Measurements from ENCODE around the gene FCRLB.
"Not testable (repeated sequence)": the region's sequence is repeated elsewhere in the genome, so short reads cannot be mapped to it uniquely, and the experiment has no call there.

Gene FCRLB

DNA sequence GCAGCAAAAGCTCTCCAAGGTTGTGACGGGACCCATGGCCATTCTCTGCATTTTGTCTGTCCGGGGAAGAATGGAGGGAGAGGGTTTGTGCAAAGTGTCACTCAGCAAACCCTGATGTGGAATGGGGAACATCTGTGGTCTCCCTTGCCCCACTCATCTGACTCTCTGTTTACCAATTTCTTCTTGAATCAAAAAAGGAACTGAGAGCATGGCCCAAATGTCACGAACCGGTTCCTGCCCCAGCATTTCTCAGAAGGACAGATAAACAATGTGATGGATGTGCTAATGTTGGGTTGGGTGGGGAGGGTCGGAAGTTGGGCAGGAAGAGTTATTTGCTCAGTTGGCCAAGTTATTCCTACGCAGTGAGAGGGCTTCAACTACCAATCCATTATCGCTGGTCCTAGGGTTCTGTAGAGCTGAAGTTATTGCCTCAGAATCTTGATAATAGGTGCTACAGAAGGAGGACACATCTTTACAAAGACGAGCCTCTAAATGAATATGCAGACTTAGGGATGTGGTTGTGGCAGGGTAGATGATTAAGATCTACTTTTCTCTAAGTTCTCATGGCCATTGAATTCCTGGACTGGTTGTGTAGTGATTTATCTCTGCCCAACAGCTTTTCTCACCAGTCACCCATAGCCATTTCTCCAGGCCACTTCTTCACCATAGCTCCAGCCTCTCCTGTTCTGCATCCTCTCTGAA lies 18.7 kb downstream of the FCRLB start:
- no peak for DNase-seq (ENCODE audit: low read depth in 1 of 2, low spot score in 1 of 2)

DNA sequence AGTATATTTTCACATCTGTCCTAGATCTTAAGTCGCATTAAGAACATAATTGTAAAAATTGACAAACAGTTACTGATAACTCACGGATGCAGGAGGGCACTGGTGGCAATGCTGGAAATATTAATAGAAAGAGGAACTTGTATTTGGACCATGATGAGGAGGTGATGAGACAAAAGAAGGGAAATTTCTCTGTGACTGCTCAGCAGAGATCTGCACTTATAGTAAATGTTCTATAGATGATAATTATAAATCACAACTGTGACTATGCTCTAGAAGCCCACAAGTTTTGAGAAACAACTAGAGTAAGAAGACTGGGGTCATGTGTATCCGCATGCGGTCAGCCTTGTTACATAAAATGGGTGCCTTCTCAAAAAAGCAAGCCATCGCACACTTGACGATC lies 19.6 kb downstream of the FCRLB start:
- DNase-seq (ENCODE audit: low read depth in 1 of 2, low spot score in 1 of 2) = no peak

DNA sequence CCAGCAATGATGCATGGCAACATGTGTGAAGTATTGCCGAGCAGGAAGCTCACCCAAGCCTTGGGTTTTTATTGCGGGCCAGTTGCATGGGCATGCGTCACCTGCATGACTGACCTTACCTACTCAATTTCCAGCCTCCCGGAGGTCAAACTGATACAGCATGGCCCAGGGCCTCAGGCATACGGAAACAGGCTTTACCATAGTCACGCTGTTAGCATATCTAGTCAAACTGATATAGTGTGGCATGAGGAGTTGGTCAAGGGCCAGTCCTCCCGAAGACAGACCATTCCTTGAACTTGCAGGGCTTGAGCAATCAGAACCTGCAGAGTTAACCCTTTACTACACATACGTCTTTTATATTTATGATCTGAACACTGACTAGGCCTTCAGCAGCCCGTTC lies 21.9 kb downstream of the FCRLB start:
- DNase-seq (ENCODE audit: low read depth in 1 of 2, low spot score in 1 of 2) = no peak

DNA sequence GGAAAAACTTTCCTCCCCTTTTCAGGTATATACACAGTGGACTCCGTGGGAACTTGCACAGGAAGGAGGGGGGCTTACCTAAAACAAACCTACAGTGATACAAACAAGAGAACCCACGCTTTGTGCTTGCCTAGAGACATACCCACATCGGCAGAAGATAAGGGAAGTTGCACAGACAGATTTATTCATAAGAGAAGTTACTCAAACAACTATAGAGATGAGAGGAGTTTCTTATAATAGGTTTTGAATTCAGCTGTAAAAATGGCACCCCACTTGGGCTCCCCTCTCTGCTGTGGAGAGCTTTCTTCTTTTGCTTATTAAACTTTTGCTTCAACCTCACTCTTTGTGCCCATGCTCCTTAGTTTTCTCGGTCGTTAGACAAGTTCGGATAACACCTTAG lies 26.5 kb downstream of the FCRLB start:
- DNase-seq (ENCODE audit: low read depth in 1 of 2, low spot score in 1 of 2) = no peak

DNA sequence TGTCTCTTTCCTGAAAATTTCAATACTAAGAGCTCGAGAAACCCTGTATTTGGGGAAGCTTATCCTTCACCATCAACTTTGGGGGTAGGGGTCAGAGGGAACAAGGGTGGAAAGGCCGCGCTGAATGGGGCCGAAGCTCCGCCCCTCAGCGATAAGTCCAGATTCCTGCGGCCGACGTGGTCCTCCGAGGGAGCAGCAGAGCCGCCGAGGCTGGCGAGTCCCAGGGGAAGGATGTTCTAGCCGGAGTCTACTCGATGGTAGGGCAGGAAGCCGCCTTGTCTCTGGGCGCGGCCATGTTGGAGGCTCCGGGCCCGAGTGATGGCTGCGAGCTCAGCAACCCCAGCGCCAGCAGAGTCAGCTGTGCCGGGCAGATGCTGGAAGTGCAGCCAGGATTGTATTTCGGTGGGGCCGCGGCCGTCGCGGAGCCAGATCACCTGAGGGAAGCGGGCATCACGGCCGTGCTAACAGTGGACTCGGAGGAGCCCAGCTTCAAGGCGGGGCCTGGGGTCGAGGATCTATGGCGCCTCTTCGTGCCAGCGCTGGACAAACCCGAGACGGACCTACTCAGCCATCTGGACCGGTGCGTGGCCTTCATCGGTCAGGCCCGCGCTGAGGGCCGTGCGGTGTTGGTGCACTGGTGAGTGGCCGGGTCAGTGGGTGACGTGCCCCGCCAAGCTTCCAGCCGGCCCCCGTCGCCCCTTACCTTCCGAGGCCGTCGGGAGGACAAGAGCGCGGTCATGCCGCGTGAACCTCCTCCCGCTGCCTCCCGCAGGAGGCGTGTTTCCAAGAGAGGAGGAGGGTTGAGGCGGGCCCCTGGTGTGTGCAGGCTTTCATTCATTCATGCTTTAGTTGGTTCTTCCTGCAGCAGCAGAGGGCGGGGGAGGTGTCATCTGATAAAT lies 28.4 kb downstream of the FCRLB start, which contains the start of gene DUSP12:
Gene DUSP12 (plus strand): TSS at position 278 of the 899 bp plus-strand sequence. CDS start 16 bp downstream, at position 294.
- peak; percentile 67 to 69 for DNase-seq (ENCODE audit: low read depth in 1 of 2, low spot score in 1 of 2)

DNA sequence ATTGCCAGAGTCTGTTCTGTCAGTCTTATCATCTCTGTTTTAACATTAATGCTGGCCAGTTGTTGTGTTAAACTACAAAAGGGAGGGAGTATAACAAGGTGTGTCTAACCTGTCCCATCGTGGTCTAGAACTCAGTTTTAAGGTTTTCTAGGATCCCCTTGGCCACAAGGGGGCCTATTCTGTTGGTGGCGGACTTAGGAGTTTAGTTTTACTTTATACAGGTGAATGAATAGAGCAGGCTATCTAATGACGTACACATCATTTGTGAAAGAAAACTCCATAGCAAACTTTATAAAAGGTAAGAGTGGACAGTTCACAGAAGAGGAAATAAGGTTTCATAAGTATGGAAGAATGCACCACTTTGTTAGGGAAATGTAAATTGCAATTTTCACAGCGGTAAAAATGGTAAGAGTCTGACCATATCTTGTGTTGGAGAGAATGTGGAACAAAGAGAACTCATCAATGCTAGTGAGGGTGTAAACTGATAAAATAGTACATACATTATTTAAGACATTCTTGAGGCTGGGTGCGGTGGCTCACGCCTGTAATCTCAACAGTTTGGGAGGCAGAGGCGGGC lies 42.3 kb downstream of the FCRLB start:
- peak in 1 of 2 donors; percentile 25 for DNase-seq (ENCODE audit: low read depth in 1 of 2, low spot score in 1 of 2)

DNA sequence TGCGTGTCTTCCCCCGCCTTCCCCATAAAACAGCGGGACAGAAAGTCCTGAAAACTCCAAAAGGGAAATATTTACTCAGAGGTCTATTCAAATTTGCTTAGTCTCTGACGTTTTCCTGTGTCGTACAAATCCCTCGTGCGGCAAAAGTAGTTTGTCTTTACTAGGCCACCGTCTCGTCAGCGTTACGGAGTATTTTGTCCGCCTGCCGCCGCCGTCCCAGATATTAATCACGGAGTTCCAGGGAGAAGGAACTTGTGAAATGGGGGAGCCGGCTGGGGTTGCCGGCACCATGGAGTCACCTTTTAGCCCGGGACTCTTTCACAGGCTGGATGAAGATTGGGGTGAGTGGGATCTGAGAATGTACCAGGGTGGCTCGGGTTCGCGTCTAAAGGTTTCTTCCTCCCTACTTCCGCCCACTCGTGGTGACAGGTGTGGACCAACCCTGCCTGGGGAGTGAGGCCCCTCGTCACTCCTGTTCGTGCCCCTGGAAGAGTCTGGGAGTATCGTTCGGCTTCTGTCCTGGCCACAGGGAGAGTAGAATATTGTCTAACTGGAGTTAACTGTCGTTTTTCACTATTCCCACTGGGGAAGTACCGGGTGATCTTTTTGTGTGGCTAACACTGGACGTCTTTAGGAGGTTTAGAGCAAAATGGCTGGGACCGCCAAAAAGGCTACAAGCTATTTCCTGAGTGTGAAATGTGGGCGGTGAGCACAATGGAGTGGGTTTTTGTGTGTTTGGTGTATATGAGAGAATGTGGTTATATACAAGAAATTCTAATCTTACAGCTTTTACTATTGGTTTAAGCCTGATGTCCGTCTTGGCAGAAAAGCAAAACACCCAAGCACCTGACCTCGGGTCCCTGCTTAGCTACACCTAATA lies 45.0 kb downstream of the FCRLB start, which contains the start of gene ATF6:
Gene ATF6 (plus strand): TSS at position 219 of the 880 bp plus-strand sequence. CDS start 41 bp downstream, at position 260.
- DNase-seq (ENCODE audit: low read depth in 1 of 2, low spot score in 1 of 2) = peak; percentile 54 to 55

DNA sequence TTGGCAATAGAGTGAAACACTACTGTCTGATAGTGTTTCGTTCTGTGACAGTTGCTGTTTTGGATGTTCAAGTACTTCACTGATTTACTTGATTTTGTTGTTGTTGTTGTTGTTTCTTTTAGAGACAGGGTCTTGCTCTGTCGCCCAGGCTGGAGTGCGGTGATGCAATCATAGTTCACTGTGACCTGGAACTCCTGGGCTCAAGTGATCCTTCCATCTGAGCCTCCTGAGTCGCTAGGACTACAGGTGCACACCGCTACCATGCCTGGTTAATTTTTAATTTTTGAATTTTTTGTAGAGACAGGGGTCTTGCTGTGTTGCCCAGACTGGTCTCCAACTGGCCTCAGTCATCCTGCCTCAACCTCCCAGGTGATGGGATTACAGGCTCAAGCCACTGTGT lies 47.1 kb downstream of the FCRLB start:
- no peak for DNase-seq (ENCODE audit: low read depth in 1 of 2, low spot score in 1 of 2)

DNA sequence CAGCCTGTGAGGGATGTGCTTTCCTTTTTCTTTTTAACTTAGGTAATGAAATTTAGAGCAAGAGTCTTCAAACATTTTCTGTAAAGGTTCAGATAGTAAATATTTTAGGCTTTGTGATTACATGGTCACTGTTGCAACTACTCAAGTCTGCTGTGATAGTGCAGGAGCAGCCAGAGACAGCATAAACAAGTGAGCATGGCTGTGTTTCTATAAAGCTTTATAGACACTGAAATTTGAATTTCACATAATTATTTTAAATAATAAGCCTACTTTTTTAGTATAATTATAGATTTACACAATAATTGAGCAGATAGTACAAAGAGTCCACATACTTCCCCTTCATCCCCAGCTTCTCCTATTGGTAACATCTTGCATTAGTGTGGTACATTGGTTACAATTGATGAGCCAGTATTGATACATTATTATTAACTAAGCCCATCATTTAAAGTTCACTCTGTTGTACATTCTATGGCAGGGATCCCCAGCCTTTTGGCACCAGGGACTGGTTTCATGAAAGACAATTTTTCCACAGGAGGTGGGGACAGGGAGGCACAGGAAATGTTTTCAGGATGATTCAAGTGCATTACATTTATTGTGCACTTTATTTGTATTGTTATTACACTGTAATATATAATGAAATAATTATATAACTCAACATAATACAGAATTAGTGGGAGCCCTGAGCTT lies 47.8 kb downstream of the FCRLB start:
- no peak for DNase-seq (ENCODE audit: low read depth in 1 of 2, low spot score in 1 of 2)

DNA sequence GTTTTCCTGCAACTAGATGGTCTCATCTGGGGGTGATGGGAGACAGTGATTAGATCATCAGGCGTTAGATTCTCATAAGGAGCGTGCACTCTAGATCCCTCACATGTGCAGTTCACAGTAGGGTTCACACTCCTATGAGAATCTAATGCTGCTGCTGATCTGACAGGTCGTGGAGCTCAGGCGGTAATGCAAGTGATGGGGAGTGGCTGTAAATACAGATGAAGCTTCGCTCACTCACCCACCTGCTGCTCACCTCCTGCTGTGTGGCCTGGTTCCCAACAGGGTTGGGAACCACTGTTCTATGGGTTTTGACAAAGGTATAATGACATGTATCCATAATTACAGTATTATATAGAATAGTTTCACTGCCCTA lies 48.3 kb downstream of the FCRLB start:
- not testable (repeated sequence) for DNase-seq (ENCODE audit: low read depth in 1 of 2, low spot score in 1 of 2)

DNA sequence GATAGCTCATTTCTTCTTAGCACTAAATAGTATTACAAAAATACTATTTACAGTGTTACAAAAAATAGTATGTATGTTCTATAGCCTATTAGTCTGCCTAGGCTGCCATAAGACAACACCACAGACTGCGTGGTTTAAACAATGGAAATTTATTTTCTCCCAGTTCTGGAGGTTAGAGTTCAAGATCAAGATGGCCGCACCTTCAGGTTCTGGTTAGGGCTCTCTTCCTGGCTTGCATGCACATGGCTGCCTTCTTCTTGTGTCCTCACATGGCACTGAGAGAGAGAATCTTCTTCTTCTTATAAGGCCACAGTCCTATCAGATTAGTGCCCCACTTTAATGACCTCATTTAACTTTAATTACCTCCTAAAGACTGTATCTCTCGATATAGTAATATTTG lies 48.9 kb downstream of the FCRLB start:
- DNase-seq (ENCODE audit: low read depth in 1 of 2, low spot score in 1 of 2) = no peak

DNA sequence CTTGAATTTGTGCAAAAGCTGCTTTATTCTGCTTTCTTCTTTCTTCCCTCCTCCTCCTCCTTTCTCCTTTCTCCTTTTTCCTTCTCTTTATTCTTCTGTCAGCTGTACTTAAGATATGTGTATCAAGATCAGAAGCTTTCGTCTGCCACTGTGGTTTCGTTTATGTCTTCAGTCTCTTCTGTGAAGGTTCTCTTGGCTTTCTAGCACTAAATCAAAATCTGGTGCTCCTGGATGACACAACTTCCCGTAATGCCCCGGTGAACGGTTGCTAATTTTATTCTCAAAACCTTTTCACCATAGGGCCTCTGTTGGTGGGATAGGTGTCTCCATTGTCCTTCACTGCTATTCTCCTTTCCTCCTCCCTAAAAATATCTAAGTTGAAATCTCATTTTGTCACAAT lies 49.8 kb downstream of the FCRLB start:
- DNase-seq (ENCODE audit: low read depth in 1 of 2, low spot score in 1 of 2) = no peak

DNA sequence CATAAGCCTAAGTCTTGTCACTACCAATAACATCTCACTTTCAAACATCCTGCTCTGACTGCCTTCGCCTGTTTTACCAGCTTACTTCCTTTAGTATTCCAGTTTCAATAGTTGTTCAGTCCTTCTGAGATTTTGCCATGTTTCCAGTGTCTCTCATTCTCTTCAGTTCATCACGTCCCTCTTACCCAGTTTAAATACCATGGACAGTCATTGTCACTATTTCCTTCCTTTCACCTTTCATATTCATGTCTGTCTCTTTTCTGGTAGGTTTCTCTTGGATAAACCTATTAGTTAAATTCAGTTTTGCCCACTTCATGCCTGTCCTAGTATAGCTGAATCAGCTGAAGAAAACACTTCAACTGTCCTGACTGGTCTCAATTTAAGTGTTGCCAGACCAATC lies 50.6 kb downstream of the FCRLB start:
- DNase-seq (ENCODE audit: low read depth in 1 of 2, low spot score in 1 of 2) = no peak

DNA sequence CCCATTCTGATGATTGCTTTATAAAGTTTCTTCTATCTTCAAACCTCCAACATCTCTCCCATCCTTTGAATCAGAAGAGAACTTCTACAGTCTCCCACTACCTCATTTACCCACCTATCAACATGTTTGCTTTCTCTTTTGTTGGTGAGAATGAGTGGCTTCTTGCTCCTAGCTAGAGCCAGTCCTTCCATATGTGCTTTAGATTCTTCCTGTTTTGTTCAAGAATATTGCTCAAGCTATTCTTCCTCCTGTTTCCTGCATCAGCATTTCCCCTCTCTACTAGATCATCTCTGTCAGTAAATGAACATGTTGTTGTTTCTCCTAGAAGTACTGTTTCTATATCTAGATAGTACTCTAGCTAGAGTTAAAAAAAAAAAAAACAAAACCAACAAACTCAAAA lies 51.1 kb downstream of the FCRLB start:
- no peak for DNase-seq (ENCODE audit: low read depth in 1 of 2, low spot score in 1 of 2)

DNA sequence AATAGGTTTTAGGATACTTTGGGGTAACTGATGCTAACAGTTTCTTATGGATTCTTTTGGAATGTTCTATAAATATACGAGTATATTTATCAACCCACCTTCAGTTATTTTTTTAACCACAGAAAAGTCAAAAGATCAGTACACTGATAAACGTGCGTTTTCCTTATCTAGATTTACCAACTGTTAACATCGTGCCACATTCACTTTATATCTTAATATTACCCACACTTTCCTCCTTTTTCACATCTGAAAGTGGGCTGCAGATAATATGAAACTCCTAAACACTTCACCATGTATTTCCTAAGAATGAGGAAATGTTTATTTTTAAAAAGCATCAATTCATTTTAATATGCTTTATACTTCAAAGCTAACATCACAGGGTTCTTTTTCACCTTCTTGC lies 52.4 kb downstream of the FCRLB start:
- no peak for DNase-seq (ENCODE audit: low read depth in 1 of 2, low spot score in 1 of 2)

DNA sequence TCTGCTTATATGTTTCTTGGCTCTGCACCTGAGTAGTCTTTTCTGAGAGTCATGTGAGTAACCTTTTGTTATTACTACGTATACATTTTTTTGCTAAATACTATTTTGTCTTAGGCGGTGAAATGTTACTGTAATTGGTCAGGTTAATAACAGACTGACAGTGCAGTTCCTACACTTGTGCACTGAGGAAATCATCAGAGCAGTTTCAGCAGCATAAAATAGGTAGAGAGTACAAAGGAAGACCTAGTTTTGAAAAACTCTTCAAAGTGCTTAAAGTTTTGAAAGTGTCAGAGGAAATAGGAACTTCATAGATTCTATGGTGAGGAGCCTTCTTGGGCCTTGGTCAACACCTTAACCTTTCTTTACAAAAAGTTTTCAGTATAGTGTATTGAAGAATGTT lies 55.9 kb downstream of the FCRLB start:
- no peak for DNase-seq (ENCODE audit: low read depth in 1 of 2, low spot score in 1 of 2)
